NOMO-1 treated with dmso at 0.1 percent for 144 hours (cell line): ENCODE measurements around the gene MBTD1.
"Not testable (repeated sequence)": the region's sequence is repeated elsewhere in the genome, so short reads cannot be mapped to it uniquely, and the experiment has no call there.

Source experiments
- DNase-seq: peaks from one replicate; lab custom pipeline; 2025; ENCODE audit not compliant: unreplicated experiment; lab: John Stamatoyannopoulos, UW

Gene MBTD1

GRCh38 chr17:51256101-51256500 lies 3.7 kb downstream of the MBTD1 start:
- no peak for DNase-seq

GRCh38 chr17:51255673-51256072 lies 4.2 kb downstream of the MBTD1 start:
- no peak for DNase-seq

GRCh38 chr17:51251010-51251409 lies 8.8 kb downstream of the MBTD1 start:
- no peak for DNase-seq

GRCh38 chr17:51250314-51250840 lies 9.5 kb downstream of the MBTD1 start:
- DNase-seq, result no peak

GRCh38 chr17:51245535-51245934 lies 14.3 kb downstream of the MBTD1 start:
- DNase-seq, result no peak

DNA sequence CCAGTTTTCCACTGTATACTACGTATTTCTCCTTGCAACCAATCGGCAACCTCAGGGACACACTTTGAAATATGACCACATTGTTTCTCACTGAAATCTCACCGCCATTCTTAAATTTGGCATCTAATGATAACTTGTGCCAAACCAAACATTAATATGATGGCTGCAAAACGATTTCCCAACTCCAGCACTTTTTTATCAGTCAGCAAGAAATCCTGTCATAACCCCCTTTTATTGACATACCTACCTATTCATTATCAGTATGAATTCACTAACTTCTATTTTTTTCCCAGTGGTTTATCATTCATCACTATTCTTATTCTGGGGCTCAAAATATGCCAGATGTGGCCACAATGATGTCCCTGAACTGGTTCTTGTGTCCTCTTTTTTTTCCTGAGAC lies 15.8 kb downstream of the MBTD1 start:
- no peak for DNase-seq

GRCh38 chr17:51240275-51240674 lies 19.6 kb downstream of the MBTD1 start:
- no peak for DNase-seq

GRCh38 chr17:51238255-51238887 lies 21.5 kb downstream of the MBTD1 start:
- no peak for DNase-seq

DNA sequence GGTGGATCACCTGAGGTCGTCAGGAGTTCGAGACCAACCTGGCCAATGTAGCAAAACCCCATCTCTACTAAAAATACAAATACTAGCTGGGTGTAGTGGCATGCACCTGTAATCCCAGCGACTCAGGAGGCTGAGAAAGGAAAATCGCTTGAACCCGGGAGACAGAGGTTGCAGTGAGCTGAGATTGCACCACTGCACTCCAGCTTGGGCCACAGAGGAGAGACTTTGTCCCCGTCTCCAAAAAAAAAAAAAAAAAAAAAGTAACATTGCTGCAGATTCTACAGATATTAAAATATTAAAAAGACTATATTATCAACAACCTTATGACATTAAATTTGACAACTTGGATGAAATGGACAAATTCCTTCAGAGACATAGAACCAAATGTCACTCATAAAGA lies 25.7 kb downstream of the MBTD1 start:
- no peak for DNase-seq

DNA sequence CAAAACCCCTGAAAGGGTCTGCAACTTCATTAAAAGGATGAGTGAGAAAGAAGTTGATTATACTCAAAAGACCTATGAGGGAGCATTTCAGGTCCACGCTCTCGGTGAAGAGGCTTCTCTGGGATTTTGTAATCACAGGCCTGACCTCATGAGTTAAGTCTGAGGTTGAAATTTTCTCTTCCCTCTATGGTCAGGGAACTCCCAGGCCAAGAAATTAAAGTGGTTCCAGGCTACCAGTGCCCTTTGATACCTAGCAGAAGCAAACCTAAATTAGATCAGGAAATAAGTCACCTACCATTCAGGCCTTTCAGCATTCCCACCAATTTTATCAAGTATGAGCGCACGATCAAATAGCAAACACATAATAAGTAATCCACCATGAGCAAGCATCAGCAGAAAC lies 27.9 kb downstream of the MBTD1 start:
- DNase-seq, result no peak

DNA sequence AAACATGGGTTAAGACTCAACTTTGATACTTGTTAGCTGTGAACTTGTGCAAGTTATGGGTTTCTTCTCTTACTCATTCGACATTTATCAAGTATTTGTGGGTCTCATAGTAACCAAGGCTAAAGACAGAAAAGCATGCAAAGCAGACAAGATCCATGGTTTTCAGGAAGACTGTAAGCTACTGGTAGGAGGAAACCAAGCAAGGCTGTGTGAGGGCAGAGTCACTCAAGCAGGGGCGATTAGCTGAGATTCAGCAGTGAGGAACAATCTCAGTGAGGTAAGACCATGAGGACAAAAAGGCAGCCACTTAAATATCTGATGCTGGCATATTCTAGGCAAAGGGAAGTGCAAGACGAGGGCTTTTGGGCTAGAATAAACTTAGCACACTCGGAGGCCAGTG lies 29.5 kb downstream of the MBTD1 start:
- no peak for DNase-seq

GRCh38 chr17:51229889-51230288 lies 30.0 kb downstream of the MBTD1 start:
- no peak for DNase-seq

- no peak for DNase-seq
Observed at GRCh38 chr17:51228161-51228560, 31.7 kb downstream of the MBTD1 start.

GRCh38 chr17:51225523-51225922 lies 34.3 kb downstream of the MBTD1 start:
- not testable (repeated sequence) for DNase-seq

DNA sequence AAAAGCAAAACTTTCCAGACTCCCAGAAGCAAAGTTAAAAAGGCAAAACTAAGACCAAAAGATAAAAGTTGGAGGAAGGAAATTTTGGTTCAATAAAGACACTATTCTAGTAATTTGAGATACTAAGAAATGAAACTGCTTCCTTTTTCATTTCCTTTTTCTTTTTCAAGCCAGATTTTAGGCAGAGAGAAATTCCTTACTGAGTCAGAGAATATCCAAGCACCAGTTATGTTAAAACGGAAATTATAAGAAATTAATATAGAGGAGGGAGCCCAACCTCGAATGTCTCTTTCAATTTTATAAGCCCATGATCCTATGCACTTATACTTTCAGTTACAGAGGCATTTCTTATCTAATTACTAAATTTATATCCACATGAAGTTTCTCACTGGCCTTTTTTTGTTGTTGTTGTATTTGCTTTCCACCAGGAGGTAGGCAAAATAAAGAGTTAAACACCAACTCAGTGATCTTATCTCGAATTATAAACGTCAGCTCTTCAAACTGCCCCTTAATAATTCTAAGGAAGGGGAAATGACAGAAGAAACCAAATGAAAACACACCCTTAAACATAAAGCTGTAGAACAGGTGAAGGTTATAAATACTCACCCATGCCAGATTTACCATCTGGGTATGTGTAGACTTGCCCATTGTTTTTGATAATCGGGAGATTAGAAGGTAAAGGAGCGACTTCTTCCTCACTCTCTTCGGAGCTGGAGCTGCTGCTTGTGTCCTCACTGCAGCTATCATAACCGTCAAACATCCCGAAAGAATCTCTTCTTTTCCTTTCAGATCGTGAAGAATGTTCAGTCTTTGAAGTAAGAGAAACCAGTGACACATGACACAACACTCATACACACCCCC lies 35.2 kb downstream of the MBTD1 start:
- DNase-seq, result no peak

DNA sequence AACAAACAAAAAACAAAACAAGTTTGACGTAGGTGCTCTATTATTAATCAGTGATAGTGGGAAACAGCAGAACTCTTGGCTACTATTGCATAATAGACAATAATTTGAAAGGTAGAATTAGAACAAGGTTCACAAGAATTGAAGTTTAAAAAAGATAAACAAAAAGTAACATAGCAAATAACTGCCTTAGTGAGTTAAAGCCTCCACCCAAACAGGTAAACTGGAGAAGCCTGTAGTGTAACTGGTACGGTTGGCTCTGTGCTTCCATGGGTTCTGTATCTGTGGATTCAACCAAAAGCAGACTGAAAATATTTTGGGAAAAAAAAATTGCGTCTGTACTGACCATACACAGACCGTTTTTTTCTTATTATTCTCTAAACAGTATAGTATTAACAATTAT lies 38.5 kb downstream of the MBTD1 start:
- DNase-seq, result no peak

DNA sequence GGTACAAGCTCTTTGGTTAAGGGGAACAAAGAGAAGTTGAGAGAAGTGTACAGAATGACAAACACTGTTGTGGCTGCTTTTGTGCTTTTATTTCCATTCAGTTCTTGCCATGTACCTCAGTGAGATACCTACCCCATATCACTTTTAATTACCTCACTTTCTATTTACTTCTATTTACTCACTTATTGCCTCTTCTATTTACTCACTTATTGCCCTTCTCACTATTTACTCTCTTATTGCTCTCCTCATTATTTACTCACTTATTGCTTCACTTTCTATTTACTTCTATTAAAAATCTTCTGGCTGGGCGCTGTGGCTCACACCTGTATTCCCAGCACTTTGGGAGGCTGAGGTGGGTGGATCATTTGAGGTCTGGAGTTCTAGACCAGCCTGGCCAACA lies 41.9 kb downstream of the MBTD1 start:
- no peak for DNase-seq

DNA sequence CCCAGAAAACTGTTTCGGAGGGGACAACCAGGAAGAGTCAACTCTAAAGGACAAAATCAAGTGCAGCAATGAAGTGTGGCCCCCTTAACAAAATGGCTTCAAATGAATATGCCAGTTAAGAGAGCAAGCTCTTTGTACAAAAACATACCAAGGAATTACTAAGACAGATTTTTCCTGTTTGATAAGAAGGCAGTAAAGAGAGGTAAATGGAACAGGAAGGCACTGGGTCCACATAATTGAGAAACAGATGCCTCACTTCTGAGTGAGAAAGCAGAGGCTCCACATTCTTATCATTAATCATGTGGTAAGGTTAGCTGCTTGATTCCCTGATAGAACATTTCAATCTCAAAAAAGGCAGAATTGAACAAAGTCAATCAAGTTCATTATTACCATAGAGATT lies 44.9 kb downstream of the MBTD1 start:
- DNase-seq, result no peak

GRCh38 chr17:51203838-51204237 lies 56.0 kb downstream of the MBTD1 start:
- no peak for DNase-seq

GRCh38 chr17:51200846-51201245 lies 59.0 kb downstream of the MBTD1 start:
- no peak for DNase-seq

- no peak for DNase-seq
Observed at GRCh38 chr17:51200295-51200694, 59.6 kb downstream of the MBTD1 start.

- DNase-seq, result no peak
Observed at GRCh38 chr17:51197754-51198153, 62.1 kb downstream of the MBTD1 start.
